ENCODE data around the gene TNFRSF6B. TPM values are rescaled to one million over a fixed set of nuclear protein-coding genes. Genes with fewer than 3 reads are reported as not detected.

Gene TNFRSF6B
- total RNA-seq, 1 donor from 2014 or later: not detected

GRCh38 chr20:63680427-63680826 is 16.0 kb upstream of the TNFRSF6B start:
- no peak for DNase-seq (ENCODE audit: low spot score)
- Mint-ChIP-seq H3K27ac (ENCODE audit: unreplicated experiment) (no peak overlapping the region), H3K9me3 (ENCODE audit: unreplicated experiment) (no peaks in the 10 kb centered on the region)

GRCh38 chr20:63680857-63681608 is 15.4 kb upstream of the TNFRSF6B start:
- Mint-ChIP-seq H3K36me3 (ENCODE audit: low read depth, unreplicated experiment) (peaks cover 11% of the 10 kb centered on the region), H3K9me3 (ENCODE audit: unreplicated experiment) (no peaks in the 10 kb centered on the region), H3K4me1 (ENCODE audit: unreplicated experiment) (no peaks in the 10 kb centered on the region), H3K4me3 (ENCODE audit: unreplicated experiment) (no peak overlapping the region), H3K27me3 (ENCODE audit: unreplicated experiment) (peaks cover 7% of the 10 kb centered on the region), H3K27ac (ENCODE audit: unreplicated experiment) (no peak overlapping the region)
- no peak for TF ChIP-seq CTCF (IDR thresholded peaks at IDR 0.05; ENCODE audit: unreplicated experiment)
- DNase-seq (ENCODE audit: low spot score): no peak

More at GRCh38 chr20:63680427-63680826, 16.0 kb upstream of the TNFRSF6B start:
- Mint-ChIP-seq H3K4me1 (ENCODE audit: unreplicated experiment) (no peaks in the 10 kb centered on the region), H3K36me3 (ENCODE audit: low read depth, unreplicated experiment) (peaks cover 13% of the 10 kb centered on the region), H3K27me3 (ENCODE audit: unreplicated experiment) (peaks cover 7% of the 10 kb centered on the region), H3K4me3 (ENCODE audit: unreplicated experiment) (no peak overlapping the region)
- no peak for TF ChIP-seq CTCF (IDR thresholded peaks at IDR 0.05; ENCODE audit: unreplicated experiment)

DNA sequence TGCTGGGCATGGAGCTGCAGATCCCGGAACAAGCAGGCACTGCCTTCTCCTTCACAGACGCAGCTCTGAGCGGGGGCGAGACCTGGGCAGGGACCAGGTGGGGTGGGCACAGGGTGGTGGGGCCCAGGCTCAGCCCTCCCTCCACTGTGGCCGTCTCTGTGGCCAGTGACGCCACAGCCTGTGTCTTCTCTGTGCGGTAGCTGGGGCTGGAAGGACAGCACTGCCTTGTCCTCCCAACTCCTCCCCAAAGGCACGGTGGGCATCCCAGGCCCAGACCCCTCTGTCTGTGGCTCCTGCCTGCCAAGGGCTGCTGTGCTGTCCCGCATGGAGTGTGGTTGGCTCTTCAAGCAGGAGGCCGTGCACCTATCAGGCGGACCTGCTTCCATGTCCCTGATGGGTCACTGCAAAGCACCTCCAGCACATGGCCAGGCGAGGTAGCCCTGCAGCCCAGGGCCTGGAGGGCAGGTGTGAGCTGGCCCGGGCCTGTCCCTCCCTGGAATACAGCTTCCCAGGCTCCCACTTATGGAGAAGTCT is 14.8 kb upstream of the TNFRSF6B start:
- peaks cover 7% of the 10 kb centered on the region for H3K36me3 Mint-ChIP-seq (ENCODE audit: low read depth, unreplicated experiment)
- H3K9me3 Mint-ChIP-seq (ENCODE audit: unreplicated experiment): no peaks in the 10 kb centered on the region
- H3K4me1 Mint-ChIP-seq (ENCODE audit: unreplicated experiment): peaks cover 1% of the 10 kb centered on the region
- DNase-seq (ENCODE audit: low spot score): no peak
- no peak overlapping the region for H3K4me3 Mint-ChIP-seq (ENCODE audit: unreplicated experiment)
- no peak overlapping the region for H3K27ac Mint-ChIP-seq (ENCODE audit: unreplicated experiment)
- TF ChIP-seq CTCF (IDR thresholded peaks at IDR 0.05; ENCODE audit: unreplicated experiment): no peak
- H3K27me3 Mint-ChIP-seq (ENCODE audit: unreplicated experiment): peaks cover 5% of the 10 kb centered on the region

DNA sequence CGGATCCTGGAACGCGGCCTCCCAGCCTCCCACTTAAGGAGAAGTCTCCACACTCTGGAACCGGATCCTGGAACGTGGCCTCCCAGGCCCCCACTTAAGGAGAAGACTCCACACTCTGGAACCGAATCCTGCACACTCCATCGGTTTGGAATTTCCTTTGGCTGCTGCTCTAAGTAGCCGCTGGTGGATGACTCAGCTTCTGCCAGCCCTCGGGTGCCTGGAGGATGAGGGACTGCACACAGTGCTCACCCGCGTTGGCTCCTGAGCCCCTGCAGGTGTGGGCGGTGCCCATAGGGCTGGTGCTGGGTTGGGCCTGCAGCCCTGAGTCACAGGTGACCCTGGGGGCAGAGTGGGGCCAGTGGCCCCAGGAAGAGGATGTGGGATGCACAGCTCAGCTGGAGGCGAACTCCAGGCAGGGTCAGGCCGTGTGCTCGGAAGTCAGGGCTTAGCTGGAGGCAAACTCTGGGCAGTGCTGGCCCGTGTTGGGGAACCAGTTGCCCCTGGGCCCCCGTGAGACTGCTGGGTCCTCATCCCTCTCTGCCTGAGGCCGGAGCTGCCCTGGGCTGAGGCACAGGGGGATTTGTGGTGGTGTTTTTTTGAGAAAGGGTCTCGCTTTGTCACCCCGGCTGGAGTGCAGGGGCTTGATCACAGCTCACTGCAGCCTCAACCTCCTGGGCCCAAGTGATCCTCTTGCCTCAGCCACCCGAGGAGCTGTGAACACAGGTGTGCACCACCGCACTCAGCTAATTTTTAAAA is 13.9 kb upstream of the TNFRSF6B start:
- DNase-seq (ENCODE audit: low spot score): no peak

More for the DNA sequence above, 13.9 kb upstream of the TNFRSF6B start:
- Mint-ChIP-seq H3K27me3 (ENCODE audit: unreplicated experiment) (peaks cover 5% of the 10 kb centered on the region), H3K36me3 (ENCODE audit: low read depth, unreplicated experiment) (peaks cover 7% of the 10 kb centered on the region), H3K27ac (ENCODE audit: unreplicated experiment) (no peak overlapping the region), H3K4me3 (ENCODE audit: unreplicated experiment) (no peak overlapping the region), H3K4me1 (ENCODE audit: unreplicated experiment) (peaks cover 3% of the 10 kb centered on the region), H3K9me3 (ENCODE audit: unreplicated experiment) (no peaks in the 10 kb centered on the region)
- TF ChIP-seq CTCF (IDR thresholded peaks at IDR 0.05; ENCODE audit: unreplicated experiment): no peak

Data from endothelial cell (in vitro differentiated cells).